ENCODE results near the gene EPHA7.

DNA sequence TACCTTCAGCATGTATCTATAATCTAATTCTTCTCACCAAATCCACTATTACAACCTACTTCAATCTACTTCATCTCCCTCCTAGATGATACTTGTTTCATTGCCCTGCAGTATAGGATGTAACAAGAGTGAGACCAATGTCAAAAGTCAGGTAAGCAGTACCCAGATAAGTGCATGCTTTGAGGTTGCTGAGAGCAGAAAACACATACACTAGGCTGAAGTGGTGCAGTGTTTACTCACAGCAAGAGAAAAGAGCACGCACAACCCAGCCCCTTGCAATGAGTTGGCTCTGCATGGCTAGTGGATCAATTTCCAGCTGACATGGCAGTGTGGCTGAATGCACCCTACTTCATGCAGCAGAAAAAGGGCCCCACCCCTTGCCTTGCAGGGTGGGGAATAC is 199.9 kb downstream of the EPHA7 start:
- no peak for TF ChIP-seq POLR2A (IDR thresholded peaks at IDR 0.05)
- TF ChIP-seq, protein P1, sequence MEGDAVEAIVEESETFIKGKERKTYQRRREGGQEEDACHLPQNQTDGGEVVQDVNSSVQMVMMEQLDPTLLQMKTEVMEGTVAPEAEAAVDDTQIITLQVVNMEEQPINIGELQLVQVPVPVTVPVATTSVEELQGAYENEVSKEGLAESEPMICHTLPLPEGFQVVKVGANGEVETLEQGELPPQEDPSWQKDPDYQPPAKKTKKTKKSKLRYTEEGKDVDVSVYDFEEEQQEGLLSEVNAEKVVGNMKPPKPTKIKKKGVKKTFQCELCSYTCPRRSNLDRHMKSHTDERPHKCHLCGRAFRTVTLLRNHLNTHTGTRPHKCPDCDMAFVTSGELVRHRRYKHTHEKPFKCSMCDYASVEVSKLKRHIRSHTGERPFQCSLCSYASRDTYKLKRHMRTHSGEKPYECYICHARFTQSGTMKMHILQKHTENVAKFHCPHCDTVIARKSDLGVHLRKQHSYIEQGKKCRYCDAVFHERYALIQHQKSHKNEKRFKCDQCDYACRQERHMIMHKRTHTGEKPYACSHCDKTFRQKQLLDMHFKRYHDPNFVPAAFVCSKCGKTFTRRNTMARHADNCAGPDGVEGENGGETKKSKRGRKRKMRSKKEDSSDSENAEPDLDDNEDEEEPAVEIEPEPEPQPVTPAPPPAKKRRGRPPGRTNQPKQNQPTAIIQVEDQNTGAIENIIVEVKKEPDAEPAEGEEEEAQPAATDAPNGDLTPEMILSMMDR (IDR thresholded peaks at IDR 0.05): no peak
